Adipocyte (in vitro differentiated cells): Measurements from ENCODE around the gene EPN1.

Experiments used
- DNase-seq: peaks from one replicate; pipeline ENCODE4 v3.0.0-alpha.2; 2015; ENCODE audit warnings: low read depth
- H3K27me3 ChIP-seq: replicated peaks from 2 replicates; pipeline ENCODE4 v1.7.0; 2013; ENCODE audit warnings: mild to moderate bottlenecking, low read length, moderate library complexity; ENCODE audit not compliant: control insufficient read depth, insufficient read depth
- H3K36me3 ChIP-seq: 2 replicates; pipeline ENCODE4 v1.7.0; 2013; ENCODE audit warnings: low read length, mild to moderate bottlenecking, moderate library complexity; ENCODE audit not compliant: control insufficient read depth, insufficient read depth, severe bottlenecking
- H3K4me1 ChIP-seq: 2 replicates; pipeline ENCODE4 v1.7.0; 2013; ENCODE audit warnings: mild to moderate bottlenecking, low read length, moderate library complexity; ENCODE audit not compliant: control insufficient read depth, insufficient read depth
- H3K4me3 ChIP-seq: 2 replicates; pipeline ENCODE4 v1.7.0; 2013; ENCODE audit warnings: mild to moderate bottlenecking, low read length, moderate library complexity
- H3K9ac ChIP-seq: 2 replicates; pipeline ENCODE4 v1.7.0; 2013; ENCODE audit warnings: mild to moderate bottlenecking, low read length, moderate library complexity
- H3K9me3 ChIP-seq: 2 replicates; pipeline ENCODE4 v1.7.0; 2013; ENCODE audit warnings: mild to moderate bottlenecking, low read length, moderate library complexity; ENCODE audit not compliant: control insufficient read depth

EPN1 gene

GRCh38 chr19:55692681-55693081 is 17.7 kb downstream of the EPN1 start:
- Histone ChIP-seq H3K4me3 (no peak overlapping the region), H3K27me3 (no peaks in the 10 kb centered on the region), H3K4me1 (no peaks in the 10 kb centered on the region), H3K9me3 (no peaks in the 10 kb centered on the region), H3K9ac (no peak overlapping the region), H3K36me3 (peaks cover 74% of the 10 kb centered on the region)
- DNase-seq = no peak

- Histone ChIP-seq H3K27me3 (no peaks in the 10 kb centered on the region), H3K9me3 (no peaks in the 10 kb centered on the region), H3K4me3 (no peak overlapping the region), H3K4me1 (no peaks in the 10 kb centered on the region), H3K36me3 (peaks cover 77% of the 10 kb centered on the region), H3K9ac (no peak overlapping the region)
- no peak for DNase-seq
These were observed 18.4 kb downstream of the EPN1 start for GRCh38 chr19:55693336-55693974.

GRCh38 chr19:55694241-55694655 is 19.2 kb downstream of the EPN1 start:
- Histone ChIP-seq H3K4me3 (no peak overlapping the region), H3K9me3 (no peaks in the 10 kb centered on the region), H3K27me3 (no peaks in the 10 kb centered on the region), H3K4me1 (no peaks in the 10 kb centered on the region), H3K36me3 (peaks cover 76% of the 10 kb centered on the region), H3K9ac (no peak overlapping the region)
- DNase-seq = no peak

GRCh38 chr19:55694656-55695491 is 19.8 kb downstream of the EPN1 start:
- H3K9me3 ChIP-seq = no peaks in the 10 kb centered on the region
- no peak overlapping the region for H3K4me3 ChIP-seq
- H3K27me3 ChIP-seq = no peaks in the 10 kb centered on the region
- H3K9ac ChIP-seq = no peak overlapping the region
- DNase-seq = no peak
- peaks cover 74% of the 10 kb centered on the region for H3K36me3 ChIP-seq
- H3K4me1 ChIP-seq = no peaks in the 10 kb centered on the region

GRCh38 chr19:55695511-55696290 is 20.7 kb downstream of the EPN1 start:
- Histone ChIP-seq H3K9me3 (no peaks in the 10 kb centered on the region), H3K4me3 (no peak overlapping the region), H3K36me3 (peaks cover 71% of the 10 kb centered on the region), H3K27me3 (no peaks in the 10 kb centered on the region), H3K9ac (no peak overlapping the region), H3K4me1 (no peaks in the 10 kb centered on the region)
- DNase-seq = no peak

- H3K9ac ChIP-seq = no peak overlapping the region
- no peaks in the 10 kb centered on the region for H3K9me3 ChIP-seq
- H3K36me3 ChIP-seq = peaks cover 70% of the 10 kb centered on the region
- no peak overlapping the region for H3K4me3 ChIP-seq
- H3K27me3 ChIP-seq = no peaks in the 10 kb centered on the region
- no peaks in the 10 kb centered on the region for H3K4me1 ChIP-seq
- no peak for DNase-seq
These were observed 21.5 kb downstream of the EPN1 start for GRCh38 chr19:55696301-55697068.

GRCh38 chr19:55697069-55697440 is 22.0 kb downstream of the EPN1 start:
- no peak for DNase-seq
- H3K36me3 ChIP-seq = peaks cover 66% of the 10 kb centered on the region
- H3K4me3 ChIP-seq = no peak overlapping the region

GRCh38 chr19:55697698-55698097 is 22.7 kb downstream of the EPN1 start:
- no peak for DNase-seq
- Histone ChIP-seq H3K36me3 (peaks cover 63% of the 10 kb centered on the region), H3K4me1 (no peaks in the 10 kb centered on the region), H3K9me3 (no peaks in the 10 kb centered on the region), H3K9ac (no peak overlapping the region), H3K4me3 (no peak overlapping the region), H3K27me3 (no peaks in the 10 kb centered on the region)

More at GRCh38 chr19:55697069-55697440, 22.0 kb downstream of the EPN1 start:
- no peaks in the 10 kb centered on the region for H3K9me3 ChIP-seq
- H3K4me1 ChIP-seq = no peaks in the 10 kb centered on the region
- no peak overlapping the region for H3K9ac ChIP-seq
- no peaks in the 10 kb centered on the region for H3K27me3 ChIP-seq

- Histone ChIP-seq H3K9ac (no peak overlapping the region), H3K4me1 (no peaks in the 10 kb centered on the region), H3K4me3 (no peak overlapping the region), H3K27me3 (no peaks in the 10 kb centered on the region), H3K36me3 (peaks cover 57% of the 10 kb centered on the region), H3K9me3 (no peaks in the 10 kb centered on the region)
- no peak for DNase-seq
These were observed 23.2 kb downstream of the EPN1 start for GRCh38 chr19:55698256-55698655.

- no peak overlapping the region for H3K9ac ChIP-seq
- H3K4me3 ChIP-seq = no peak overlapping the region
- DNase-seq = no peak
- no peaks in the 10 kb centered on the region for H3K27me3 ChIP-seq
- H3K36me3 ChIP-seq = peaks cover 49% of the 10 kb centered on the region
- no peaks in the 10 kb centered on the region for H3K9me3 ChIP-seq
- no peaks in the 10 kb centered on the region for H3K4me1 ChIP-seq
These were observed 24.2 kb downstream of the EPN1 start for GRCh38 chr19:55699221-55699620.
